HepG2 (cell line): ENCODE measurements around the gene MYL6B. TPM values are rescaled to one million over a fixed set of nuclear protein-coding genes. Genes with fewer than 3 reads are reported as not detected.

Source experiments
- HMG20A ChIP-seq: IDR thresholded peaks from 2 replicates; pipeline ENCODE4 v1.6.1; 2016; ENCODE audit warnings: borderline replicate concordance
- JUNB ChIP-seq: sonication (generic); formaldehyde crosslinking; IDR thresholded peaks from 2 replicates; pipeline ENCODE4 v1.8.0; 2022; ENCODE audit warnings: missing genetic modification reagents, mild to moderate bottlenecking, borderline replicate concordance
- SMARCE1 ChIP-seq: fragments of 450-650 bp; IDR thresholded peaks from 2 replicates; pipeline ENCODE4 v1.6.1; 2017; ENCODE audit warnings: borderline replicate concordance
- TARDBP ChIP-seq: sonication (generic); formaldehyde crosslinking; IDR thresholded peaks from 2 replicates; pipeline ENCODE4 v1.8.0; 2022; ENCODE audit warnings: mild to moderate bottlenecking, missing genetic modification reagents
- TOE1 ChIP-seq: sonication (generic); formaldehyde crosslinking; IDR thresholded peaks from 2 replicates; pipeline ENCODE4 v1.4.0; 2020; ENCODE audit warnings: mild to moderate bottlenecking, missing genetic modification reagents
- ZNF136 ChIP-seq: sonication (generic); formaldehyde crosslinking; IDR thresholded peaks from 2 replicates; pipeline ENCODE4 v1.8.1; 2022; ENCODE audit warnings: low read depth, mild to moderate bottlenecking, moderate library complexity, missing genetic modification reagents
- polyA plus RNA-seq, 8 experiments: library from polyadenylated mRNA; depleted of rRNA in 3 of 8; stranded (reverse) in 7 of 8; unstranded in 1 of 8; fragments of >200 nt; fragmentation: Illumina TruSeq in 4 of 8; extraction: Trizol in 4 of 8; gene quantifications; 2 replicates each; pipeline versions ENCODE4 v1.2.1 to v1.2.3, GENCODE V29; 2011 to 2016; ENCODE audit warnings: low read depth in 4 of 8, missing spikeins in 1 of 8, mixed read lengths in 1 of 8; ENCODE audit not compliant: insufficient read depth in 1 of 8
- total RNA-seq, 5 experiments: library from RNA; depleted of rRNA; stranded (reverse); fragments of >200 nt; fragmentation: Illumina TruSeq; extraction: Trizol; gene quantifications; 2 replicates each; pipeline ENCODE4 v1.2.3, GENCODE V29; 2016; ENCODE audit warnings: low read depth in 1 of 5
- TF ChIP-seq, protein P1 (sequence below): sonication (generic); formaldehyde crosslinking; IDR thresholded peaks from 2 replicates; pipeline ENCODE4 v1.8.1; 2022; ENCODE audit warnings: low read depth, mild to moderate bottlenecking, missing genetic modification reagents
- TF ChIP-seq, protein P2 (sequence below): sonication (generic); formaldehyde crosslinking; IDR thresholded peaks from 2 replicates; pipeline ENCODE4 v1.8.1; 2022; ENCODE audit warnings: mild to moderate bottlenecking, missing genetic modification reagents
- TF ChIP-seq, protein P3 (sequence below): IDR thresholded peaks from 2 replicates; pipeline ENCODE4 v1.6.1; 2016; ENCODE audit warnings: low read depth, borderline replicate concordance
- TF ChIP-seq, protein P4 (sequence below): sonication (generic); formaldehyde crosslinking; IDR thresholded peaks from one replicate; pipeline ENCODE4 v1.5.1; 2020; ENCODE audit warnings: mild to moderate bottlenecking, missing genetic modification reagents; ENCODE audit errors: not compliant biosample characterization

Gene MYL6B
- total and polyA plus RNA-seq, 2 of the 13 experiments (the other 11 are each of a cell fraction or from before 2014, with no cell fraction given) = 75.7 to 88.7 TPM

DNA sequence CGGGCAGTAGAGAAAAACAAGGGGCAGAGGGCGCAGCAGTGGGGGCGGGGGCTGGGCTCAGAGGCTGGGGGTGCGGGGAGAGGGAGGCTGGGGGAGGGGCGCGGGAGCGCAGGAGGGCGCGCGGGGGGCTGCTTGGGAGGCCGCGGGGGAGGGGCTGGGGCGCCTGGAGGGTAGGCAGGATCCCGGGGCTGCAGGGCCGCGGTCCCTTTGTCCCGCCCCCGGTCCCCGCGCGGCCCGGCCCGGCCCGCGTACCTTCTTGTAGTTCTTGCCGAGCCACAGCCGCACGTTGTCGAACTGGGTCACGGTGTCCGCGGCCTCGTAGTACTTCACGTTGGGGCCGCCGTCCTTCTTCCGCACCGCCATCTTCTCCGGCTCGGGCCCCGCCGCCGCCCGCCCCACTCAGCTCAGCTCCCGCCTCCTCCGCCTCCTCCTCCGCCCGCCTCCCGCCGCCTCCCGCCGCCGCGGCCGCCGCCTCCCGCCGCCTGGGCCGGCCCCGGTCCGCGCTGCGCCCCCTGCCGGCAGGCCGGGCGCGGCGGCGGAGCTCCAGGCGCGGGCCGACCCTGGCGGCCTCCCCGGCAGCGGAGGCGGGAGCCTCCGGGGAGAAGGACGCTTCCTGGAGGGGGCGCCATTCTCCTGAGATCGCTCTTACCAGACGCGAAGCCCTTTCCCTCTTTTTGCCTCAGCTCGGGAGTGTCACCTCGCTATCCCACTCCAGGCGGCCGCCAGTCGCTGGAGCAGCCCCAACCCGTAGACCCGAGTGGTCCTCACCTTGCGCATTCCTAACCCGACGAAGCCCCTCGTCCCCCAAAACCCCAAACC lies 36.9 kb downstream of the MYL6B start, which contains the start of gene SMARCC2 (continued):
- TF ChIP-seq ZNF136 (CRISPR knock-in tag) (no peak), JUNB (CRISPR knock-in tag) (no peak), TARDBP (no peak), SMARCE1 (no peak), HMG20A (no peak), TOE1 (CRISPR knock-in tag) (peak; percentile 21; the same call in 1 of the 2 replicates)
- TF ChIP-seq, protein P1, sequence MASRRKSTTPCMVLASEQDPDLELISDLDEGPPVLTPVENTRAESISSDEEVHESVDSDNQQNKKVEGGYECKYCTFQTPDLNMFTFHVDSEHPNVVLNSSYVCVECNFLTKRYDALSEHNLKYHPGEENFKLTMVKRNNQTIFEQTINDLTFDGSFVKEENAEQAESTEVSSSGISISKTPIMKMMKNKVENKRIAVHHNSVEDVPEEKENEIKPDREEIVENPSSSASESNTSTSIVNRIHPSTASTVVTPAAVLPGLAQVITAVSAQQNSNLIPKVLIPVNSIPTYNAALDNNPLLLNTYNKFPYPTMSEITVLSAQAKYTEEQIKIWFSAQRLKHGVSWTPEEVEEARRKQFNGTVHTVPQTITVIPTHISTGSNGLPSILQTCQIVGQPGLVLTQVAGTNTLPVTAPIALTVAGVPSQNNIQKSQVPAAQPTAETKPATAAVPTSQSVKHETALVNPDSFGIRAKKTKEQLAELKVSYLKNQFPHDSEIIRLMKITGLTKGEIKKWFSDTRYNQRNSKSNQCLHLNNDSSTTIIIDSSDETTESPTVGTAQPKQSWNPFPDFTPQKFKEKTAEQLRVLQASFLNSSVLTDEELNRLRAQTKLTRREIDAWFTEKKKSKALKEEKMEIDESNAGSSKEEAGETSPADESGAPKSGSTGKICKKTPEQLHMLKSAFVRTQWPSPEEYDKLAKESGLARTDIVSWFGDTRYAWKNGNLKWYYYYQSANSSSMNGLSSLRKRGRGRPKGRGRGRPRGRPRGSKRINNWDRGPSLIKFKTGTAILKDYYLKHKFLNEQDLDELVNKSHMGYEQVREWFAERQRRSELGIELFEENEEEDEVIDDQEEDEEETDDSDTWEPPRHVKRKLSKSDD (CRISPR knock-in tag) = no peak
- TF ChIP-seq, protein P2, sequence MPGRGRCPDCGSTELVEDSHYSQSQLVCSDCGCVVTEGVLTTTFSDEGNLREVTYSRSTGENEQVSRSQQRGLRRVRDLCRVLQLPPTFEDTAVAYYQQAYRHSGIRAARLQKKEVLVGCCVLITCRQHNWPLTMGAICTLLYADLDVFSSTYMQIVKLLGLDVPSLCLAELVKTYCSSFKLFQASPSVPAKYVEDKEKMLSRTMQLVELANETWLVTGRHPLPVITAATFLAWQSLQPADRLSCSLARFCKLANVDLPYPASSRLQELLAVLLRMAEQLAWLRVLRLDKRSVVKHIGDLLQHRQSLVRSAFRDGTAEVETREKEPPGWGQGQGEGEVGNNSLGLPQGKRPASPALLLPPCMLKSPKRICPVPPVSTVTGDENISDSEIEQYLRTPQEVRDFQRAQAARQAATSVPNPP (CRISPR knock-in tag) = no peak
- TF ChIP-seq, protein P3, sequence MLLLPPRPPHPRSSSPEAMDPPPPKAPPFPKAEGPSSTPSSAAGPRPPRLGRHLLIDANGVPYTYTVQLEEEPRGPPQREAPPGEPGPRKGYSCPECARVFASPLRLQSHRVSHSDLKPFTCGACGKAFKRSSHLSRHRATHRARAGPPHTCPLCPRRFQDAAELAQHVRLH (CRISPR knock-in tag) = 0 out of 2 replicates have a peak, but pooled peaks have one; percentile 23
- TF ChIP-seq, protein P4, sequence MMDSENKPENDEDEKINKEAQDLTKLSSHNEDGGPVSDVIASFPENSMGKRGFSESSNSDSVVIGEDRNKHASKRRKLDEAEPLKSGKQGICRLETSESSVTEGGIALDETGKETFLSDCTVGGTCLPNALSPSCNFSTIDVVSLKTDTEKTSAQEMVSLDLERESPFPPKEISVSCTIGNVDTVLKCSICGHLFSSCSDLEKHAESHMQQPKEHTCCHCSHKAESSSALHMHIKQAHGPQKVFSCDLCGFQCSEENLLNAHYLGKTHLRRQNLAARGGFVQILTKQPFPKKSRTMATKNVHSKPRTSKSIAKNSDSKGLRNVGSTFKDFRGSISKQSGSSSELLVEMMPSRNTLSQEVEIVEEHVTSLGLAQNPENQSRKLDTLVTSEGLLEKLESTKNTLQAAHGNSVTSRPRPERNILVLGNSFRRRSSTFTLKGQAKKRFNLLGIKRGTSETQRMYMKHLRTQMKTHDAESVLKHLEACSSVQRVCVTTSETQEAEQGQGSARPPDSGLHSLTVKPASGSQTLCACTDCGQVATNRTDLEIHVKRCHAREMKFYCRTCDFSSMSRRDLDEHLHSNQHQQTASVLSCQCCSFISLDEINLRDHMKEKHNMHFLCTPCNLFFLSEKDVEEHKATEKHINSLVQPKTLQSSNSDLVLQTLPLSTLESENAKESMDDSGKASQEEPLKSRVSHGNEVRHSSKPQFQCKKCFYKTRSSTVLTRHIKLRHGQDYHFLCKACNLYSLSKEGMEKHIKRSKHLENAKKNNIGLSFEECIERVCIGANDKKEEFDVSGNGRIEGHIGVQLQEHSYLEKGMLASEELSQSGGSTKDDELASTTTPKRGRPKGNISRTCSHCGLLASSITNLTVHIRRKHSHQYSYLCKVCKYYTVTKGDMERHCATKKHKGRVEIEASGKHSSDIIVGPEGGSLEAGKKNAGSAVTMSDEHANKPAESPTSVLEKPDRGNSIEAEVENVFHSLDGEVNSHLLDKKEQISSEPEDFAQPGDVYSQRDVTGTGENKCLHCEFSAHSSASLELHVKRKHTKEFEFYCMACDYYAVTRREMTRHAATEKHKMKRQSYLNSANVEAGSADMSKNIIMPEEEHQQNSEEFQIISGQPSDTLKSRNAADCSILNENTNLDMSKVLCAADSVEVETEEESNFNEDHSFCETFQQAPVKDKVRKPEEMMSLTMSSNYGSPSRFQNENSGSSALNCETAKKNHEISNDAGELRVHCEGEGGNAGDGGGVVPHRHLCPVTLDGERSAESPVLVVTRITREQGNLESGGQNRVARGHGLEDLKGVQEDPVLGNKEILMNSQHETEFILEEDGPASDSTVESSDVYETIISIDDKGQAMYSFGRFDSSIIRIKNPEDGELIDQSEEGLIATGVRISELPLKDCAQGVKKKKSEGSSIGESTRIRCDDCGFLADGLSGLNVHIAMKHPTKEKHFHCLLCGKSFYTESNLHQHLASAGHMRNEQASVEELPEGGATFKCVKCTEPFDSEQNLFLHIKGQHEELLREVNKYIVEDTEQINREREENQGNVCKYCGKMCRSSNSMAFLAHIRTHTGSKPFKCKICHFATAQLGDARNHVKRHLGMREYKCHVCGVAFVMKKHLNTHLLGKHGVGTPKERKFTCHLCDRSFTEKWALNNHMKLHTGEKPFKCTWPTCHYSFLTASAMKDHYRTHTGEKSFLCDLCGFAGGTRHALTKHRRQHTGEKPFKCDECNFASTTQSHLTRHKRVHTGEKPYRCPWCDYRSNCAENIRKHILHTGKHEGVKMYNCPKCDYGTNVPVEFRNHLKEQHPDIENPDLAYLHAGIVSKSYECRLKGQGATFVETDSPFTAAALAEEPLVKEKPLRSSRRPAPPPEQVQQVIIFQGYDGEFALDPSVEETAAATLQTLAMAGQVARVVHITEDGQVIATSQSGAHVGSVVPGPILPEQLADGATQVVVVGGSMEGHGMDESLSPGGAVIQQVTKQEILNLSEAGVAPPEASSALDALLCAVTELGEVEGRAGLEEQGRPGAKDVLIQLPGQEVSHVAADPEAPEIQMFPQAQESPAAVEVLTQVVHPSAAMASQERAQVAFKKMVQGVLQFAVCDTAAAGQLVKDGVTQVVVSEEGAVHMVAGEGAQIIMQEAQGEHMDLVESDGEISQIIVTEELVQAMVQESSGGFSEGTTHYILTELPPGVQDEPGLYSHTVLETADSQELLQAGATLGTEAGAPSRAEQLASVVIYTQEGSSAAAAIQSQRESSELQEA (CRISPR knock-in tag) = no peak
